Cardiac fibroblast (primary cell): Measurements from ENCODE around the gene CHST14.
"Not testable (repeated sequence)": the region's sequence is repeated elsewhere in the genome, so short reads cannot be mapped to it uniquely, and the experiment has no call there.

Experiments
- DNase-seq, 2 donors: peaks; one replicate each; pipeline versions ENCODE4 v3.0.0 to v3.0.0-alpha.2; 2010; ENCODE audit warnings: low read depth in 2 of 2
- H3K4me3 ChIP-seq, 2 donors: replicated peaks in 1 of 2; 1 replicate in 1 of 2; 2 replicates in 1 of 2; pipeline ENCODE4 v1.5.1; 2011; ENCODE audit warnings: low read depth in 2 of 2, low read length in 2 of 2, mild to moderate bottlenecking in 2 of 2, moderate library complexity in 1 of 2
- CTCF ChIP-seq: IDR thresholded peaks from one replicate; pipeline ENCODE4 v1.5.1; 2011; ENCODE audit warnings: low read depth, mild to moderate bottlenecking, low read length, inconsistent platforms

CHST14 gene

GRCh38 chr15:40448354-40448753 lies 22.4 kb upstream of the CHST14 start:
- DNase-seq, result no peak
- TF ChIP-seq CTCF, result no peak

GRCh38 chr15:40449275-40449674 lies 21.5 kb upstream of the CHST14 start:
- no peak for TF ChIP-seq CTCF
- DNase-seq, result peak; percentile 27 to 28
- no peak overlapping the region for H3K4me3 ChIP-seq

More at GRCh38 chr15:40448354-40448753, 22.4 kb upstream of the CHST14 start:
- no peak overlapping the region for H3K4me3 ChIP-seq

- no peak overlapping the region for H3K4me3 ChIP-seq
- no peak for TF ChIP-seq CTCF
- DNase-seq, result no peak
Measured at GRCh38 chr15:40450047-40450446, 20.7 kb upstream of the CHST14 start.

GRCh38 chr15:40451527-40452158 lies 19.1 kb upstream of the CHST14 start:
- H3K4me3 ChIP-seq, result no peak overlapping the region
- no peak for DNase-seq
- TF ChIP-seq CTCF, result no peak

- DNase-seq, result no peak
- no peak overlapping the region for H3K4me3 ChIP-seq
- TF ChIP-seq CTCF, result no peak
Measured at GRCh38 chr15:40452296-40453090, 18.3 kb upstream of the CHST14 start.

GRCh38 chr15:40453941-40454340 lies 16.8 kb upstream of the CHST14 start:
- H3K4me3 ChIP-seq, DNase-seq: not testable (repeated sequence)

GRCh38 chr15:40454904-40455391 lies 15.8 kb upstream of the CHST14 start:
- no peak for TF ChIP-seq CTCF
- peak; percentile 25 to 80 for DNase-seq
- H3K4me3 ChIP-seq, result no peak overlapping the region
